ENCODE data around the gene ZNF296. TPM values are rescaled to one million over a fixed set of nuclear protein-coding genes. Genes with fewer than 3 reads are reported as not detected.

Gene ZNF296
- total RNA-seq, 2 experiments from 2014 or later: 4.0 to 4.1 TPM

GRCh38 chr19:45075301-45076028 lies 813 bp downstream of the ZNF296 start:
- peak overlapping the region; percentile 77 for H3K4me3 Mint-ChIP-seq
- ChIA-PET CTCF (interaction anchor here (1.6 kb wide), 1 partner anchor 15 kb away, joined by 4 read pairs; no protein-coding TSS in a partner anchor), POLR2A (no interaction called here)

GRCh38 chr19:45074744-45075300 lies 1.5 kb downstream of the ZNF296 start:
- Mint-ChIP-seq H3K27ac (peak overlapping the region; percentile 71), H3K4me3 (peak overlapping the region; percentile 57), H3K4me1 (peaks cover 42% of the 10 kb centered on the region), H3K27me3 (no peaks in the 10 kb centered on the region), H3K36me3 (ENCODE audit: low read depth) (peaks cover 9% of the 10 kb centered on the region), H3K9me3 (no peaks in the 10 kb centered on the region)
- no peak for DNase-seq
- POLR2A ChIA-PET: no interaction called here
- CTCF ChIA-PET: interaction anchor here (1.1 kb wide), 1 partner anchor 10 kb away, joined by 3 read pairs; no protein-coding TSS in a partner anchor

More at GRCh38 chr19:45075301-45076028, 813 bp downstream of the ZNF296 start:
- no peaks in the 10 kb centered on the region for H3K27me3 Mint-ChIP-seq
- no peaks in the 10 kb centered on the region for H3K9me3 Mint-ChIP-seq
- peaks cover 48% of the 10 kb centered on the region for H3K4me1 Mint-ChIP-seq
- H3K36me3 Mint-ChIP-seq (ENCODE audit: low read depth): peaks cover 7% of the 10 kb centered on the region
- DNase-seq: peak; percentile 57
- H3K27ac Mint-ChIP-seq: peak overlapping the region; percentile 82

- no peak for DNase-seq
- H3K27ac Mint-ChIP-seq: no peak overlapping the region
- peaks cover 24% of the 10 kb centered on the region for H3K4me1 Mint-ChIP-seq
- H3K4me3 Mint-ChIP-seq: no peak overlapping the region
- POLR2A ChIA-PET: interaction anchor here (0.6 kb wide), 1 partner anchor 25 kb away, joined by 3 read pairs; no protein-coding TSS in a partner anchor
- CTCF ChIA-PET: interaction anchor here (1.5 kb wide), 1 partner anchor 13 kb away, joined by 5 read pairs; no protein-coding TSS in a partner anchor
- H3K36me3 Mint-ChIP-seq (ENCODE audit: low read depth): peaks cover 15% of the 10 kb centered on the region
- H3K27me3 Mint-ChIP-seq: no peaks in the 10 kb centered on the region
- no peaks in the 10 kb centered on the region for H3K9me3 Mint-ChIP-seq
These were observed 4.1 kb downstream of the ZNF296 start for GRCh38 chr19:45071969-45072790.

GRCh38 chr19:45071545-45071938 lies 4.7 kb downstream of the ZNF296 start:
- no peak overlapping the region for H3K4me3 Mint-ChIP-seq
- H3K9me3 Mint-ChIP-seq: no peaks in the 10 kb centered on the region
- ChIA-PET CTCF (no interaction called here), POLR2A (no interaction called here)
- DNase-seq: no peak
- H3K4me1 Mint-ChIP-seq: peaks cover 17% of the 10 kb centered on the region
- no peak overlapping the region for H3K27ac Mint-ChIP-seq
- H3K27me3 Mint-ChIP-seq: no peaks in the 10 kb centered on the region
- peaks cover 17% of the 10 kb centered on the region for H3K36me3 Mint-ChIP-seq (ENCODE audit: low read depth)

GRCh38 chr19:45070861-45071544 lies 5.3 kb downstream of the ZNF296 start:
- ChIA-PET POLR2A (no interaction called here), CTCF (no interaction called here)
- Mint-ChIP-seq H3K36me3 (ENCODE audit: low read depth) (peaks cover 17% of the 10 kb centered on the region), H3K9me3 (no peaks in the 10 kb centered on the region), H3K27me3 (no peaks in the 10 kb centered on the region), H3K4me3 (no peak overlapping the region), H3K27ac (no peak overlapping the region), H3K4me1 (peaks cover 12% of the 10 kb centered on the region)
- no peak for DNase-seq

- no peaks in the 10 kb centered on the region for H3K9me3 Mint-ChIP-seq
- H3K27ac Mint-ChIP-seq: no peak overlapping the region
These were observed 6.1 kb downstream of the ZNF296 start for GRCh38 chr19:45070214-45070613.

GRCh38 chr19:45069056-45069455 lies 7.2 kb downstream of the ZNF296 start:
- CTCF ChIA-PET: interaction anchor here (1.5 kb wide), 1 partner anchor 10 kb away, joined by 6 read pairs; no protein-coding TSS in a partner anchor
- no peaks in the 10 kb centered on the region for H3K27me3 Mint-ChIP-seq

More at GRCh38 chr19:45070214-45070613, 6.1 kb downstream of the ZNF296 start:
- Mint-ChIP-seq H3K4me3 (no peak overlapping the region), H3K36me3 (ENCODE audit: low read depth) (peaks cover 17% of the 10 kb centered on the region), H3K27me3 (no peaks in the 10 kb centered on the region), H3K4me1 (peaks cover 9% of the 10 kb centered on the region)
- ChIA-PET POLR2A (no interaction called here), CTCF (no interaction called here)
- no peak for DNase-seq

GRCh38 chr19:45068041-45068440 lies 8.2 kb downstream of the ZNF296 start:
- Mint-ChIP-seq H3K36me3 (ENCODE audit: low read depth) (peaks cover 21% of the 10 kb centered on the region), H3K27ac (no peak overlapping the region), H3K27me3 (no peaks in the 10 kb centered on the region), H3K4me3 (no peak overlapping the region), H3K4me1 (no peaks in the 10 kb centered on the region), H3K9me3 (no peaks in the 10 kb centered on the region)
- ChIA-PET POLR2A (no interaction called here), CTCF (interaction anchor here (1.5 kb wide), 1 partner anchor 9 kb away, joined by 6 read pairs; no protein-coding TSS in a partner anchor)
- no peak for DNase-seq

More at GRCh38 chr19:45069056-45069455, 7.2 kb downstream of the ZNF296 start:
- Mint-ChIP-seq H3K36me3 (ENCODE audit: low read depth) (peaks cover 21% of the 10 kb centered on the region), H3K4me1 (no peaks in the 10 kb centered on the region), H3K4me3 (no peak overlapping the region), H3K27ac (peak overlapping the region; percentile 39), H3K9me3 (no peaks in the 10 kb centered on the region)
- POLR2A ChIA-PET: interaction anchor here (0.7 kb wide), 1 partner anchor 406 kb away, joined by 4 read pairs; no protein-coding TSS in a partner anchor
- DNase-seq: no peak

GRCh38 chr19:45066921-45067661 lies 9.2 kb downstream of the ZNF296 start:
- no peak for DNase-seq
- CTCF ChIA-PET: no interaction called here
- no peak overlapping the region for H3K4me3 Mint-ChIP-seq
- POLR2A ChIA-PET: interaction anchor here (0.5 kb wide), 1 partner anchor 168 kb away, joined by 5 read pairs; no protein-coding TSS in a partner anchor
- no peaks in the 10 kb centered on the region for H3K4me1 Mint-ChIP-seq
- no peaks in the 10 kb centered on the region for H3K9me3 Mint-ChIP-seq
- no peak overlapping the region for H3K27ac Mint-ChIP-seq
- H3K27me3 Mint-ChIP-seq: no peaks in the 10 kb centered on the region
- peaks cover 23% of the 10 kb centered on the region for H3K36me3 Mint-ChIP-seq (ENCODE audit: low read depth)

GRCh38 chr19:45063851-45064801 lies 12.2 kb downstream of the ZNF296 start:
- Mint-ChIP-seq H3K27me3 (no peaks in the 10 kb centered on the region), H3K36me3 (ENCODE audit: low read depth) (peaks cover 25% of the 10 kb centered on the region), H3K9me3 (no peaks in the 10 kb centered on the region), H3K4me1 (peaks cover 2% of the 10 kb centered on the region), H3K27ac (no peak overlapping the region), H3K4me3 (no peak overlapping the region)
- ChIA-PET CTCF (interaction anchor here (0.6 to 2.0 kb wide), 6 partner anchors 10 to 1876 kb away, joined by 3 to 4 read pairs (median 3); partner anchors contain the start of gene CLASRP), POLR2A (no interaction called here)
- no peak for DNase-seq

- Mint-ChIP-seq H3K9me3 (no peaks in the 10 kb centered on the region), H3K27me3 (no peaks in the 10 kb centered on the region), H3K4me1 (peaks cover 2% of the 10 kb centered on the region), H3K36me3 (ENCODE audit: low read depth) (peaks cover 31% of the 10 kb centered on the region), H3K27ac (no peak overlapping the region), H3K4me3 (no peak overlapping the region)
- ChIA-PET POLR2A (no interaction called here), CTCF (interaction anchor here (0.7 to 1.8 kb wide), 4 partner anchors 13 to 231 kb away, joined by 3 to 7 read pairs (median 4); no protein-coding TSS in a partner anchor)
- no peak for DNase-seq
These were observed 14.3 kb downstream of the ZNF296 start for GRCh38 chr19:45061965-45062364.
